H1 (cell line): ENCODE data around the gene ATE1. TPM values are rescaled to one million over a fixed set of nuclear protein-coding genes. Genes with fewer than 3 reads are reported as not detected.

Experiments
- CTCF ChIA-PET: fragments of 300-600 bp; sonication (Branson Sonifier 250); formaldehyde crosslinking; loops from one replicate; lab custom pipeline; 2021; ENCODE audit not compliant: partially characterized antibody; lab: Charles Lee
- POLR2A ChIA-PET: fragments of 300-600 bp; sonication (Branson Sonifier 250); formaldehyde crosslinking; loops from one replicate; lab custom pipeline; 2021; ENCODE audit warnings: inconsistent platforms; ENCODE audit not compliant: partially characterized antibody; lab: Charles Lee
- DNase-seq, 2 experiments: peaks; one replicate each; pipeline versions ENCODE4 v3.0.0 to v3.0.0-alpha.2; 2010 to 2022; ENCODE audit warnings: low spot score in 2 of 2, low read depth in 1 of 2, mixed read lengths in 1 of 2
- FAIRE-seq: peaks from 2 replicates; lab custom pipeline; 2011; peaks lifted over from hg19 to GRCh38; lab: Jason Lieb, UNC
- H2AFZ ChIP-seq: 2 replicates; pipeline ENCODE4 v1.8.1; 2012; ENCODE audit warnings: low read length, inconsistent platforms
- H2AK5ac ChIP-seq: 2 replicates; pipeline ENCODE4 v1.6.1; 2013; ENCODE audit warnings: low read depth, low read length
- H2BK120ac ChIP-seq: replicated peaks from 2 replicates; pipeline ENCODE3; 2013; ENCODE audit warnings: low read depth, low read length, inconsistent platforms
- H2BK12ac ChIP-seq: 2 replicates; pipeline ENCODE4 v1.6.1; 2013; ENCODE audit warnings: low read depth, low read length
- H2BK15ac ChIP-seq: 2 replicates; pipeline ENCODE4 v1.6.1; 2013; ENCODE audit warnings: low read length
- H2BK20ac ChIP-seq: 2 replicates; pipeline ENCODE4 v1.6.1; 2013; ENCODE audit warnings: low read length
- H2BK5ac ChIP-seq: 2 replicates; pipeline ENCODE4 v1.6.1; 2013; ENCODE audit warnings: low read depth, low read length
- H3K14ac ChIP-seq: 2 replicates; pipeline ENCODE4 v1.6.1; 2013; ENCODE audit warnings: inconsistent platforms; ENCODE audit not compliant: insufficient read length
- H3K18ac ChIP-seq: 2 replicates; pipeline ENCODE4 v1.6.1; 2013; ENCODE audit warnings: low read length; ENCODE audit errors: extremely low read depth
- H3K23ac ChIP-seq: 2 replicates; pipeline ENCODE4 v1.6.1; 2013; ENCODE audit warnings: inconsistent platforms; ENCODE audit not compliant: insufficient read length
- H3K23me2 ChIP-seq: 2 replicates; pipeline ENCODE4 v1.6.1; 2013; ENCODE audit warnings: low read depth, low read length
- H3K27ac ChIP-seq: 2 replicates; pipeline ENCODE4 v1.6.1; 2011; ENCODE audit warnings: low read depth, low read length, inconsistent platforms
- H3K27me3 ChIP-seq, 4 experiments: replicated peaks in 1 of 4; 1 replicate in 1 of 4; 2 replicates in 3 of 4; pipeline versions ENCODE4 v1.6.1 to v1.8.1; 2011 to 2013; ENCODE audit warnings: low read length in 3 of 4, mild to moderate bottlenecking in 3 of 4, inconsistent platforms in 2 of 4, mixed read lengths in 2 of 4, moderate library complexity in 1 of 4; ENCODE audit not compliant: control insufficient read depth in 3 of 4, insufficient read depth in 3 of 4; ENCODE audit errors: extremely low read depth in 1 of 4
- H3K36me3 ChIP-seq, 4 experiments: 2 replicates each; pipeline versions ENCODE4 v1.6.1 to v1.8.1; 2011 to 2013; ENCODE audit warnings: mild to moderate bottlenecking in 4 of 4, low read length in 3 of 4, moderate library complexity in 2 of 4, control low read depth in 1 of 4, inconsistent platforms in 1 of 4; ENCODE audit not compliant: insufficient read depth in 4 of 4, control insufficient read depth in 2 of 4
- H3K4ac ChIP-seq: replicated peaks from 2 replicates; pipeline ENCODE3; 2013; ENCODE audit warnings: low read length, low read depth, mixed read lengths, inconsistent platforms; ENCODE audit not compliant: insufficient read length
- H3K4me1 ChIP-seq, 4 experiments: replicated peaks in 1 of 4; 1 replicate in 1 of 4; 2 replicates in 3 of 4; pipeline versions ENCODE4 v1.6.1 to v1.8.1; 2011 to 2013; ENCODE audit warnings: low read length in 3 of 4, inconsistent platforms in 2 of 4, mixed read lengths in 1 of 4; ENCODE audit not compliant: insufficient read depth in 4 of 4, control insufficient read depth in 3 of 4
- H3K4me2 ChIP-seq, 2 experiments: 2 replicates each; pipeline versions ENCODE4 v1.6.1 to v1.8.1; 2011 to 2013; ENCODE audit warnings: low read depth in 2 of 2, low read length in 2 of 2, control low read depth in 1 of 2, inconsistent platforms in 1 of 2, mild to moderate bottlenecking in 1 of 2; ENCODE audit not compliant: insufficient read depth in 1 of 2
- H3K4me3 ChIP-seq, 4 experiments: fragments of 200-600, 300-600 bp in 1 of 4; sonication (generic), shearing (Covaris generic), sonication (Bioruptor Twin) in 1 of 4; 2 replicates each; pipeline versions ENCODE4 v1.5.1 to v1.8.1; 2011 to 2016; ENCODE audit warnings: low read length in 4 of 4, low read depth in 3 of 4, control low read depth in 2 of 4, inconsistent platforms in 2 of 4, mild to moderate bottlenecking in 2 of 4, mixed read lengths in 1 of 4, moderate library complexity in 1 of 4; ENCODE audit not compliant: insufficient read depth in 2 of 4; ENCODE audit errors: extremely low read depth in 1 of 4
- H3K56ac ChIP-seq: replicated peaks from 2 replicates; pipeline ENCODE3; 2013; ENCODE audit warnings: low read depth, mild to moderate bottlenecking, mixed read lengths, low read length, inconsistent platforms; ENCODE audit not compliant: insufficient read length
- H3K79me1 ChIP-seq: 2 replicates; pipeline ENCODE4 v1.6.1; 2013; ENCODE audit warnings: low read depth, low read length, control low read depth
- H3K79me2 ChIP-seq, 2 experiments: 2 replicates each; pipeline versions ENCODE4 v1.6.1 to v1.8.1; 2012 to 2013; ENCODE audit warnings: low read length in 2 of 2, mild to moderate bottlenecking in 2 of 2, inconsistent platforms in 1 of 2; ENCODE audit not compliant: insufficient read depth in 2 of 2, control insufficient read depth in 1 of 2
- H3K9ac ChIP-seq, 4 experiments: replicated peaks in 1 of 4; 1 replicate in 1 of 4; 2 replicates in 3 of 4; pipeline versions ENCODE4 v1.6.1 to v1.8.1; 2011 to 2013; ENCODE audit warnings: low read depth in 3 of 4, low read length in 3 of 4, control low read depth in 2 of 4, mild to moderate bottlenecking in 2 of 4, moderate library complexity in 2 of 4, inconsistent platforms in 1 of 4; ENCODE audit errors: extremely low read depth in 1 of 4
- H3K9me3 ChIP-seq, 2 experiments: 2 replicates each; pipeline versions ENCODE4 v1.6.1 to v1.8.1; 2012 to 2013; ENCODE audit warnings: mild to moderate bottlenecking in 2 of 2, moderate library complexity in 2 of 2, control low read depth in 1 of 2, inconsistent platforms in 1 of 2, low read depth in 1 of 2, low read length in 1 of 2, mixed read lengths in 1 of 2; ENCODE audit not compliant: insufficient read depth in 2 of 2
- H4K20me1 ChIP-seq, 2 experiments: replicated peaks in 1 of 2; 2 replicates each; pipeline versions ENCODE3 to v1.8.1; 2011 to 2013; ENCODE audit warnings: inconsistent platforms in 2 of 2, low read length in 2 of 2, mild to moderate bottlenecking in 1 of 2; ENCODE audit not compliant: insufficient read depth in 2 of 2, control insufficient read depth in 1 of 2
- H4K5ac ChIP-seq: 2 replicates; pipeline ENCODE4 v1.6.1; 2013; ENCODE audit warnings: low read length, low read depth, mixed read lengths, inconsistent platforms; ENCODE audit not compliant: insufficient read length
- H4K8ac ChIP-seq: 2 replicates; pipeline ENCODE4 v1.8.0; 2013; ENCODE audit warnings: mild to moderate bottlenecking, moderate library complexity, low read length, inconsistent platforms; ENCODE audit not compliant: insufficient read depth; ENCODE audit errors: extremely low read depth
- H4K91ac ChIP-seq: replicated peaks from 2 replicates; pipeline ENCODE3; 2013; ENCODE audit warnings: low read length, mixed read lengths, inconsistent platforms; ENCODE audit not compliant: insufficient read length
- CHD1 ChIP-seq: IDR thresholded peaks from 2 replicates; pipeline ENCODE4 v1.6.1; 2012; ENCODE audit warnings: low read depth, low read length, improper control_type of control experiment
- CREB1 ChIP-seq: IDR thresholded peaks from 2 replicates; pipeline ENCODE4 v1.6.1; 2012; ENCODE audit warnings: inconsistent platforms
- HDAC2 ChIP-seq, 2 experiments: fragments of 300-600 bp in 1 of 2; sonication (generic) in 1 of 2; IDR thresholded peaks; 2 replicates each; pipeline ENCODE4 v1.6.1; 2011 to 2012; ENCODE audit warnings: low read depth in 2 of 2, low read length in 2 of 2, mild to moderate bottlenecking in 2 of 2, moderate library complexity in 2 of 2, borderline replicate concordance in 1 of 2, inconsistent platforms in 1 of 2
- JUND ChIP-seq: IDR thresholded peaks from 2 replicates; pipeline ENCODE4 v1.6.1; 2011; ENCODE audit warnings: mild to moderate bottlenecking, improper control_type of control experiment, low read length
- KDM5A ChIP-seq: fragments of 200-600 bp; IDR thresholded peaks from 2 replicates; pipeline ENCODE4 v1.7.1; 2012; ENCODE audit warnings: mild to moderate bottlenecking, low read length, inconsistent platforms, mixed read lengths
- MAFK ChIP-seq: IDR thresholded peaks from 2 replicates; pipeline ENCODE4 v1.6.1; 2012; ENCODE audit warnings: low read depth, mild to moderate bottlenecking, improper control_type of control experiment, low read length
- RFX5 ChIP-seq: IDR thresholded peaks from 2 replicates; pipeline ENCODE4 v1.6.1; 2011; ENCODE audit warnings: low read depth, low read length, improper control_type of control experiment, borderline replicate concordance
- SAP30 ChIP-seq: fragments of 300-600 bp; sonication (generic); IDR thresholded peaks from 2 replicates; pipeline ENCODE4 v1.7.1; 2012; ENCODE audit warnings: low read length, moderate library complexity, mild to moderate bottlenecking, inconsistent platforms; ENCODE audit not compliant: insufficient read depth, insufficient replicate concordance
- TAF7 ChIP-seq: optimal IDR thresholded peaks from 2 replicates; pipeline ENCODE3; 2011; ENCODE audit warnings: low read depth, mild to moderate bottlenecking, inconsistent platforms, low read length, moderate library complexity, borderline replicate concordance
- TBP ChIP-seq: IDR thresholded peaks from 2 replicates; pipeline ENCODE4 v1.6.1; 2011; ENCODE audit warnings: low read depth, low read length, improper control_type of control experiment
- TEAD4 ChIP-seq: IDR thresholded peaks from 2 replicates; pipeline ENCODE4 v1.6.1; 2012; ENCODE audit warnings: low read depth, low read length, inconsistent platforms, mixed read lengths
- ZNF274 ChIP-seq: IDR thresholded peaks from 2 replicates; pipeline ENCODE4 v1.7.0; 2012; ENCODE audit warnings: low read length, borderline replicate concordance; ENCODE audit errors: extremely low read depth
- WGBS, 2 experiments: shearing (Covaris generic) in 1 of 2; methylation state at CpG; one replicate each; pipeline versions ENCODE4 v1.1.6 to v1.1.7; 2013 to 2015; ENCODE audit warnings: low lambda C conversion rate in 2 of 2, mixed read lengths in 2 of 2, inconsistent platforms in 1 of 2, low coverage in 1 of 2, missing lambda C conversion rate in 1 of 2; ENCODE audit not compliant: insufficient replicate concordance in 2 of 2, insufficient coverage in 1 of 2, insufficient read length in 1 of 2; ENCODE audit errors: extremely low coverage in 1 of 2, missing lambda C conversion rate in 1 of 2; 5-methylcytosine and 5-hydroxymethylcytosine counted together
- polyA plus RNA-seq, 7 experiments: library from polyadenylated mRNA; depleted of rRNA in 3 of 7; stranded (reverse) in 5 of 7; unstranded in 2 of 7; fragments of >200 nt in 5 of 7; fragments of 200-250 nt in 2 of 7; gene quantifications; 1 replicate in 5 of 7; 2 replicates in 1 of 7; 4 replicates in 1 of 7; pipeline versions ENCODE4 v1.2.1 to v1.2.3, GENCODE V29; 2011 to 2013; ENCODE audit warnings: missing spikeins in 2 of 7, mixed read lengths in 2 of 7
- total RNA-seq: library from RNA; stranded (reverse); fragmentation: NEBNext Ultra II Directional; extraction: Animal tissue kit (Norgen Biotek cat#: 25700); gene quantifications from 2 replicates; pipeline ENCODE4 v1.2.1, GENCODE V29; 2021
- TF ChIP-seq, protein P1 (sequence below): IDR thresholded peaks from 2 replicates; pipeline ENCODE4 v1.6.1; 2011; ENCODE audit warnings: low read length, improper control_type of control experiment

The ATE1 gene
- total and polyA plus RNA-seq, 2 of the 8 experiments (the other 6 are each of a cell fraction or from before 2014, with no cell fraction given) = 8.8 to 26.9 TPM

DNA sequence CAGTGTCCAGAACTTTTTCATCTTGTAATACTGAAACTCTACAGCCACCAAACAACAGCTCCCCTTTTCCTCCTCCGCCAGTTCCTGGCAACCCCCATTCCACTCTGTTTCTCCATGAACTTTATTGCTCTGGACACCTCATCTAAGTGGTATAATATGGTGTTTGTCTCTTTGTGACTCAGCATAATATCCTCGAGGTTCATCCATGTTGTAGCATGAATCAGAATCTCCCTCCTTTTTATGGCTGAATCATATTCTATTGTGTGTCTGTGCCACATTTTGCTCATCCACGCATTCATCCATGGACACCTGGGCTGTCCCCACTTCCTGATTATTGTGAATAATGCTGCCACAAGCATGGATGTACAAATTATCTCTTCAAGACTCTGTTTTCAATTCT is 205.2 kb downstream of the ATE1 start:
- H2BK20ac ChIP-seq = no peak overlapping the region
- peaks cover 0 to 4% (median 2%) of the 10 kb centered on the region in 4 experiments; a peak in 2 of 7 replicates for H3K4me1 ChIP-seq
- no peak overlapping the region for H3K56ac ChIP-seq
- H2AFZ ChIP-seq = no peak overlapping the region
- ChIA-PET CTCF (interaction anchor here (0.6 to 4.1 kb wide), 4 partner anchors 11 to 51 kb away, joined by 3 to 19 read pairs (median 11); no protein-coding TSS in a partner anchor), POLR2A (no interaction called here)
- H3K27ac ChIP-seq = no peak overlapping the region
- H3K27me3 ChIP-seq = no peaks in the 10 kb centered on the region
- no peak overlapping the region for H3K9ac ChIP-seq
- no peaks in the 10 kb centered on the region for H3K36me3 ChIP-seq
- 75% methylated on average over 3 of the region's 3 CpGs; no CpG with 5 or more reads in 1 of the 2 experiments for WGBS, 2 experiments
- no peak overlapping the region for H4K5ac ChIP-seq
- no peaks in the 10 kb centered on the region for H3K79me1 ChIP-seq
- no peak overlapping the region for H2BK12ac ChIP-seq
- peaks cover 0 to 4% of the 10 kb centered on the region in 2 experiments; a peak in 2 of 4 replicates for H3K9me3 ChIP-seq
- no peak overlapping the region for H2BK15ac ChIP-seq
- H3K23ac ChIP-seq = no peak overlapping the region
- H2BK120ac ChIP-seq = no peak overlapping the region
- no peaks in the 10 kb centered on the region for H4K20me1 ChIP-seq
- H2BK5ac ChIP-seq = no peak overlapping the region
- H3K23me2 ChIP-seq = no peaks in the 10 kb centered on the region
- no peak for DNase-seq
- H3K79me2 ChIP-seq = no peaks in the 10 kb centered on the region
- FAIRE-seq = no peak
- no peak overlapping the region for H3K18ac ChIP-seq
- H3K4ac ChIP-seq = no peak overlapping the region
- H2AK5ac ChIP-seq = no peak overlapping the region
- H4K8ac ChIP-seq = no peak overlapping the region
- no peak overlapping the region for H3K14ac ChIP-seq
- no peak overlapping the region for H3K4me2 ChIP-seq
- H4K91ac ChIP-seq = no peak overlapping the region
- no peak overlapping the region for H3K4me3 ChIP-seq
- TF ChIP-seq KDM5A (no peak), MAFK (no peak), HDAC2 (IDR thresholded peaks at IDR 0.05; ENCODE audit: borderline replicate concordance in 1 of 2, low read depth in 2 of 2, low read length in 2 of 2) (no peak), RFX5 (no peak), TAF7 (no peak), CREB1 (no peak), TEAD4 (no peak), SAP30 (no peak), TBP (no peak), CHD1 (no peak), JUND (no peak), ZNF274 (no peak)
- TF ChIP-seq, protein P1, sequence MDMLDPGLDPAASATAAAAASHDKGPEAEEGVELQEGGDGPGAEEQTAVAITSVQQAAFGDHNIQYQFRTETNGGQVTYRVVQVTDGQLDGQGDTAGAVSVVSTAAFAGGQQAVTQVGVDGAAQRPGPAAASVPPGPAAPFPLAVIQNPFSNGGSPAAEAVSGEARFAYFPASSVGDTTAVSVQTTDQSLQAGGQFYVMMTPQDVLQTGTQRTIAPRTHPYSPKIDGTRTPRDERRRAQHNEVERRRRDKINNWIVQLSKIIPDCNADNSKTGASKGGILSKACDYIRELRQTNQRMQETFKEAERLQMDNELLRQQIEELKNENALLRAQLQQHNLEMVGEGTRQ = no peak
